ENCODE data around the gene CA12.

DNA sequence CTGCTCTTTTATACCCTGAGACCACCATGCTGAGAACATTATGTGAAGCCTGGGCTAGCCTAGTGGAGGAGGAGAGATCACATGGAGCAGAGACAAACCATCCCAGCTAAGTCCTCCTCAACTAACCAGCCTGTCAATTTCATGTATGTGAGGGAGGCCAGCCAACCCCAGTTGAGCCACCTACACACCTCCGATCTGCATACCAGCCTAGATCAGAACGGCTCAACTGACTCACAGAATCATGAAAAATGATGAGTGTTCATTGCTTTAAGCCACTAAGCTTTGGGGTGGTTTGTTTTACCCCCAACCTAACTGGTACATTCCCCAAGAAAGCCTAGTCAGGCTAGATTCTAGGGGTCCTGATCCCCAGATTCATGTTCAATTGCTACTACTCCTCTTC is 19.4 kb upstream of the CA12 start:
- TF ChIP-seq, protein P1, sequence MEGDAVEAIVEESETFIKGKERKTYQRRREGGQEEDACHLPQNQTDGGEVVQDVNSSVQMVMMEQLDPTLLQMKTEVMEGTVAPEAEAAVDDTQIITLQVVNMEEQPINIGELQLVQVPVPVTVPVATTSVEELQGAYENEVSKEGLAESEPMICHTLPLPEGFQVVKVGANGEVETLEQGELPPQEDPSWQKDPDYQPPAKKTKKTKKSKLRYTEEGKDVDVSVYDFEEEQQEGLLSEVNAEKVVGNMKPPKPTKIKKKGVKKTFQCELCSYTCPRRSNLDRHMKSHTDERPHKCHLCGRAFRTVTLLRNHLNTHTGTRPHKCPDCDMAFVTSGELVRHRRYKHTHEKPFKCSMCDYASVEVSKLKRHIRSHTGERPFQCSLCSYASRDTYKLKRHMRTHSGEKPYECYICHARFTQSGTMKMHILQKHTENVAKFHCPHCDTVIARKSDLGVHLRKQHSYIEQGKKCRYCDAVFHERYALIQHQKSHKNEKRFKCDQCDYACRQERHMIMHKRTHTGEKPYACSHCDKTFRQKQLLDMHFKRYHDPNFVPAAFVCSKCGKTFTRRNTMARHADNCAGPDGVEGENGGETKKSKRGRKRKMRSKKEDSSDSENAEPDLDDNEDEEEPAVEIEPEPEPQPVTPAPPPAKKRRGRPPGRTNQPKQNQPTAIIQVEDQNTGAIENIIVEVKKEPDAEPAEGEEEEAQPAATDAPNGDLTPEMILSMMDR (IDR thresholded peaks at IDR 0.05): no peak
- TF ChIP-seq POLR2AphosphoS5 (IDR thresholded peaks at IDR 0.05; ENCODE audit: insufficient read depth in 1 of 2, low read depth in 1 of 2): no peak
- no peak for TF ChIP-seq POLR2A (IDR thresholded peaks at IDR 0.05)

All from vagina (tissue), 2 donors.